ENCODE data around the gene SPATS2L.

DNA sequence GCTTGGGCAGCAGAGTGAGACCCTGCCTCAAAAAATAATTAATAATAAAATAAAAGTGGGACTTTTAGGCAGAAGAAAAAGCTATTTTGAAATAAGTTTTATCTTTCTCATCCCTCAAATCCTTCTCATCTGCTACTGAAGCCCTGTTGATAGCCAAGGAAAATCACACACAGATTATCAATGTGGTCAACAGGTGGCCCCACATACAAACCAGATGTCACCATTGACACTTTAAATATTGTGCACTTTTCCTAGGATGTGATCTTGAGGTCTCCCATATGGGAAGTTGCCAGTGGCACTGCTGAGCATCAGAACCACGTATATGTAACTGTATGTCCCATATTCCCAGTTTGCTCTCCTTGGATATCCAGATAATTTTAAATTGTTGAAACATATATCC lies 138.8 kb downstream of the SPATS2L start:
- TF ChIP-seq TRIM22 (IDR thresholded peaks at IDR 0.05) (no peak), YY1 (IDR thresholded peaks at IDR 0.05; ENCODE audit: insufficient read depth, insufficient replicate concordance, low read depth, low read length) (no peak), HOXD1 (CRISPR knock-in tag; IDR thresholded peaks at IDR 0.05) (no peak), CCAR2 (optimal IDR thresholded peaks at IDR 0.05; ENCODE audit: low read depth, low read length) (no peak), SUZ12 (IDR thresholded peaks at IDR 0.05; ENCODE audit: low read depth, low read length) (no peak), TAF1 (CRISPR knock-in tag; IDR thresholded peaks at IDR 0.05) (no peak), NFYB (CRISPR knock-in tag; IDR thresholded peaks at IDR 0.05) (no peak)
- TF ChIP-seq, protein P1, sequence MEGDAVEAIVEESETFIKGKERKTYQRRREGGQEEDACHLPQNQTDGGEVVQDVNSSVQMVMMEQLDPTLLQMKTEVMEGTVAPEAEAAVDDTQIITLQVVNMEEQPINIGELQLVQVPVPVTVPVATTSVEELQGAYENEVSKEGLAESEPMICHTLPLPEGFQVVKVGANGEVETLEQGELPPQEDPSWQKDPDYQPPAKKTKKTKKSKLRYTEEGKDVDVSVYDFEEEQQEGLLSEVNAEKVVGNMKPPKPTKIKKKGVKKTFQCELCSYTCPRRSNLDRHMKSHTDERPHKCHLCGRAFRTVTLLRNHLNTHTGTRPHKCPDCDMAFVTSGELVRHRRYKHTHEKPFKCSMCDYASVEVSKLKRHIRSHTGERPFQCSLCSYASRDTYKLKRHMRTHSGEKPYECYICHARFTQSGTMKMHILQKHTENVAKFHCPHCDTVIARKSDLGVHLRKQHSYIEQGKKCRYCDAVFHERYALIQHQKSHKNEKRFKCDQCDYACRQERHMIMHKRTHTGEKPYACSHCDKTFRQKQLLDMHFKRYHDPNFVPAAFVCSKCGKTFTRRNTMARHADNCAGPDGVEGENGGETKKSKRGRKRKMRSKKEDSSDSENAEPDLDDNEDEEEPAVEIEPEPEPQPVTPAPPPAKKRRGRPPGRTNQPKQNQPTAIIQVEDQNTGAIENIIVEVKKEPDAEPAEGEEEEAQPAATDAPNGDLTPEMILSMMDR (CRISPR knock-in tag; IDR thresholded peaks at IDR 0.05), result 0 out of 2 replicates have a peak, but pooled peaks have one; percentile 7
- TF ChIP-seq, protein P2, sequence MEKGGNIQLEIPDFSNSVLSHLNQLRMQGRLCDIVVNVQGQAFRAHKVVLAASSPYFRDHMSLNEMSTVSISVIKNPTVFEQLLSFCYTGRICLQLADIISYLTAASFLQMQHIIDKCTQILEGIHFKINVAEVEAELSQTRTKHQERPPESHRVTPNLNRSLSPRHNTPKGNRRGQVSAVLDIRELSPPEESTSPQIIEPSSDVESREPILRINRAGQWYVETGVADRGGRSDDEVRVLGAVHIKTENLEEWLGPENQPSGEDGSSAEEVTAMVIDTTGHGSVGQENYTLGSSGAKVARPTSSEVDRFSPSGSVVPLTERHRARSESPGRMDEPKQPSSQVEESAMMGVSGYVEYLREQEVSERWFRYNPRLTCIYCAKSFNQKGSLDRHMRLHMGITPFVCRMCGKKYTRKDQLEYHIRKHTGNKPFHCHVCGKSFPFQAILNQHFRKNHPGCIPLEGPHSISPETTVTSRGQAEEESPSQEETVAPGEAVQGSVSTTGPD (CRISPR knock-in tag; IDR thresholded peaks at IDR 0.05), result no peak
- TF ChIP-seq, protein P3, sequence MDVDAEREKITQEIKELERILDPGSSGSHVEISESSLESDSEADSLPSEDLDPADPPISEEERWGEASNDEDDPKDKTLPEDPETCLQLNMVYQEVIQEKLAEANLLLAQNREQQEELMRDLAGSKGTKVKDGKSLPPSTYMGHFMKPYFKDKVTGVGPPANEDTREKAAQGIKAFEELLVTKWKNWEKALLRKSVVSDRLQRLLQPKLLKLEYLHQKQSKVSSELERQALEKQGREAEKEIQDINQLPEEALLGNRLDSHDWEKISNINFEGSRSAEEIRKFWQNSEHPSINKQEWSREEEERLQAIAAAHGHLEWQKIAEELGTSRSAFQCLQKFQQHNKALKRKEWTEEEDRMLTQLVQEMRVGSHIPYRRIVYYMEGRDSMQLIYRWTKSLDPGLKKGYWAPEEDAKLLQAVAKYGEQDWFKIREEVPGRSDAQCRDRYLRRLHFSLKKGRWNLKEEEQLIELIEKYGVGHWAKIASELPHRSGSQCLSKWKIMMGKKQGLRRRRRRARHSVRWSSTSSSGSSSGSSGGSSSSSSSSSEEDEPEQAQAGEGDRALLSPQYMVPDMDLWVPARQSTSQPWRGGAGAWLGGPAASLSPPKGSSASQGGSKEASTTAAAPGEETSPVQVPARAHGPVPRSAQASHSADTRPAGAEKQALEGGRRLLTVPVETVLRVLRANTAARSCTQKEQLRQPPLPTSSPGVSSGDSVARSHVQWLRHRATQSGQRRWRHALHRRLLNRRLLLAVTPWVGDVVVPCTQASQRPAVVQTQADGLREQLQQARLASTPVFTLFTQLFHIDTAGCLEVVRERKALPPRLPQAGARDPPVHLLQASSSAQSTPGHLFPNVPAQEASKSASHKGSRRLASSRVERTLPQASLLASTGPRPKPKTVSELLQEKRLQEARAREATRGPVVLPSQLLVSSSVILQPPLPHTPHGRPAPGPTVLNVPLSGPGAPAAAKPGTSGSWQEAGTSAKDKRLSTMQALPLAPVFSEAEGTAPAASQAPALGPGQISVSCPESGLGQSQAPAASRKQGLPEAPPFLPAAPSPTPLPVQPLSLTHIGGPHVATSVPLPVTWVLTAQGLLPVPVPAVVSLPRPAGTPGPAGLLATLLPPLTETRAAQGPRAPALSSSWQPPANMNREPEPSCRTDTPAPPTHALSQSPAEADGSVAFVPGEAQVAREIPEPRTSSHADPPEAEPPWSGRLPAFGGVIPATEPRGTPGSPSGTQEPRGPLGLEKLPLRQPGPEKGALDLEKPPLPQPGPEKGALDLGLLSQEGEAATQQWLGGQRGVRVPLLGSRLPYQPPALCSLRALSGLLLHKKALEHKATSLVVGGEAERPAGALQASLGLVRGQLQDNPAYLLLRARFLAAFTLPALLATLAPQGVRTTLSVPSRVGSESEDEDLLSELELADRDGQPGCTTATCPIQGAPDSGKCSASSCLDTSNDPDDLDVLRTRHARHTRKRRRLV (CRISPR knock-in tag; IDR thresholded peaks at IDR 0.05), result no peak
